Endothelial cell of umbilical vein (primary cell): ENCODE data around the gene XRN2. TPM values are rescaled to one million over a fixed set of nuclear protein-coding genes. Genes with fewer than 3 reads are reported as not detected.

Source experiments
- BruUV-seq: library from RNA; stranded (reverse); fragments of 400-500 nt; replicated peaks from 2 replicates; lab custom pipeline; 2021; lab: Mats Ljungman, UMichigan
- CTCF ChIA-PET: fragments of 300-600, 350-600 bp; sonication (Branson Sonifier 250); formaldehyde crosslinking; loops from one replicate; lab custom pipeline; 2021; ENCODE audit warnings: antibody characterized with exemption, inconsistent platforms; lab: Charles Lee
- POLR2A ChIA-PET: fragments of 300-600, 350-600 bp; sonication (Branson Sonifier 250); formaldehyde crosslinking; loops from one replicate; lab custom pipeline; 2021; ENCODE audit warnings: antibody characterized with exemption, inconsistent platforms; lab: Charles Lee
- DNase-seq: peaks from one replicate; pipeline ENCODE4 v3.0.0-alpha.2; 2011; ENCODE audit warnings: low read depth, low spot score
- FAIRE-seq: peaks from 2 replicates; lab custom pipeline; 2011; peaks lifted over from hg19 to GRCh38; lab: Jason Lieb, UNC
- H2AFZ ChIP-seq: 2 replicates; pipeline ENCODE4 v1.6.0; 2012; ENCODE audit warnings: low read depth, low read length, control low read depth, inconsistent platforms
- H3K27ac ChIP-seq: 2 replicates; pipeline ENCODE4 v1.5.1; 2011; ENCODE audit warnings: low read depth, mild to moderate bottlenecking, control low read depth, low read length, moderate library complexity; ENCODE audit not compliant: insufficient read depth
- H3K27me3 ChIP-seq, 2 experiments: 2 replicates each; pipeline versions ENCODE4 v1.6.0 to v1.6.1; 2011; ENCODE audit warnings: low read length in 2 of 2, mixed read lengths in 1 of 2; ENCODE audit not compliant: control insufficient read depth in 2 of 2, insufficient read depth in 2 of 2
- H3K36me3 ChIP-seq, 2 experiments: 2 replicates in 1 of 2; 3 replicates in 1 of 2; pipeline ENCODE4 v1.5.1; 2011; ENCODE audit warnings: low read length in 2 of 2, mild to moderate bottlenecking in 1 of 2, moderate library complexity in 1 of 2; ENCODE audit not compliant: control insufficient read depth in 2 of 2, insufficient read depth in 2 of 2; ENCODE audit errors: extremely low read depth in 1 of 2
- H3K4me1 ChIP-seq: 3 replicates; pipeline ENCODE4 v1.5.1; 2011; ENCODE audit warnings: mild to moderate bottlenecking, low read length; ENCODE audit not compliant: control insufficient read depth, insufficient read depth; ENCODE audit errors: extremely low read depth
- H3K4me2 ChIP-seq: 2 replicates; pipeline ENCODE4 v1.6.1; 2011; ENCODE audit warnings: low read length, control low read depth, mixed read lengths; ENCODE audit not compliant: insufficient read depth
- H3K4me3 ChIP-seq, 3 experiments: fragments of 200-600 bp in 1 of 3; sonication (generic), shearing (Covaris generic) in 1 of 3; replicated peaks in 1 of 3; 2 replicates each; pipeline ENCODE4 v1.5.1; 2011 to 2016; ENCODE audit warnings: control low read depth in 3 of 3, low read length in 3 of 3, mild to moderate bottlenecking in 2 of 3, inconsistent platforms in 1 of 3, low read depth in 1 of 3, moderate library complexity in 1 of 3; ENCODE audit not compliant: insufficient read depth in 1 of 3
- H3K79me2 ChIP-seq: 2 replicates; pipeline ENCODE4 v1.6.0; 2012; ENCODE audit warnings: low read length, inconsistent platforms; ENCODE audit not compliant: control insufficient read depth, insufficient read depth
- H3K9ac ChIP-seq: replicated peaks from 2 replicates; pipeline ENCODE3; 2011; ENCODE audit warnings: low read length, control low read depth; ENCODE audit not compliant: insufficient read depth; ENCODE audit errors: extremely low read depth
- H3K9me1 ChIP-seq: replicated peaks from 3 replicates; pipeline ENCODE4 v1.6.0; 2011; ENCODE audit warnings: mild to moderate bottlenecking, low read length; ENCODE audit not compliant: control insufficient read depth, insufficient read depth; ENCODE audit errors: extremely low read depth
- H3K9me3 ChIP-seq: replicated peaks from 2 replicates; pipeline ENCODE4 v1.5.1; 2012; ENCODE audit warnings: low read length, inconsistent platforms; ENCODE audit not compliant: control insufficient read depth, insufficient read depth
- H4K20me1 ChIP-seq: replicated peaks from 2 replicates; pipeline ENCODE3; 2011; ENCODE audit warnings: mild to moderate bottlenecking, low read length; ENCODE audit not compliant: control insufficient read depth, insufficient read depth; ENCODE audit errors: extremely low read depth
- EZH2 ChIP-seq: IDR thresholded peaks from 2 replicates; pipeline ENCODE4 v1.6.1; 2012; ENCODE audit warnings: borderline replicate concordance, low read depth, mild to moderate bottlenecking, moderate library complexity, low read length, inconsistent platforms; ENCODE audit not compliant: severe bottlenecking
- FOS ChIP-seq: IDR thresholded peaks from 2 replicates; pipeline ENCODE4 v1.6.1; 2011; ENCODE audit warnings: mild to moderate bottlenecking, low read length, moderate library complexity, borderline replicate concordance; ENCODE audit not compliant: insufficient read depth
- GATA2 ChIP-seq: IDR thresholded peaks from 2 replicates; pipeline ENCODE4 v1.7.0; 2011; ENCODE audit warnings: low read depth, mild to moderate bottlenecking, moderate library complexity, mixed read lengths, low read length; ENCODE audit not compliant: insufficient read length, insufficient read depth
- MYC ChIP-seq: IDR thresholded peaks from one replicate; pipeline ENCODE4 v1.6.1; 2011; ENCODE audit warnings: mild to moderate bottlenecking, low read depth, low read length
- POLR2AphosphoS5 ChIP-seq: IDR thresholded peaks from 2 replicates; pipeline ENCODE4 v1.6.1; 2012; ENCODE audit warnings: low read depth, mild to moderate bottlenecking, control low read depth, low read length, moderate library complexity; ENCODE audit not compliant: insufficient read depth
- dilution Hi-C: fragments of 300-500 bp; cut with MboI; formaldehyde crosslinking; loops from one replicate; pipeline ENCODE4 v1.15.0; 2019; ENCODE audit warnings: low sequenced_read_pairs; ENCODE audit not compliant: extremely low pct_ligation_motif_present
- intact Hi-C: fragments of 100-400 bp; cut with micrococcal nuclease; formaldehyde crosslinking; loops from one replicate; pipeline ENCODE4 v1.10.0; 2022
- polyA plus RNA-seq, 4 experiments: library from polyadenylated mRNA; depleted of rRNA in 3 of 4; stranded (reverse) in 3 of 4; unstranded in 1 of 4; fragments of >200 nt; gene quantifications; 2 replicates each; pipeline versions ENCODE4 v1.2.1 to v1.2.3, GENCODE V29; 2011 to 2012; ENCODE audit warnings: missing spikeins in 1 of 4
- total RNA-seq: library from RNA; stranded (reverse); gene quantifications from 2 replicates; pipeline ENCODE4 v1.2.3, GENCODE V29; 2021
- TF ChIP-seq, protein P1 (sequence below): IDR thresholded peaks from 2 replicates; pipeline ENCODE4 v1.6.1; 2011; ENCODE audit not compliant: insufficient read depth, insufficient read length
- TF ChIP-seq, protein P2 (sequence below), 2 donors: IDR thresholded peaks; 1 replicate in 1 of 2; 2 replicates in 1 of 2; pipeline ENCODE4 v1.5.1; 2011; ENCODE audit warnings: low read length in 2 of 2, mild to moderate bottlenecking in 2 of 2, moderate library complexity in 2 of 2, control low read depth in 1 of 2, inconsistent platforms in 1 of 2, low read depth in 1 of 2; ENCODE audit not compliant: insufficient read depth in 1 of 2; ENCODE audit errors: extremely low read depth in 1 of 2

Gene XRN2
- total and polyA plus RNA-seq, 2 donors (not counting 3 experiments of a cell fraction or from before 2014, with no cell fraction given): 32.3 to 66.6 TPM

DNA sequence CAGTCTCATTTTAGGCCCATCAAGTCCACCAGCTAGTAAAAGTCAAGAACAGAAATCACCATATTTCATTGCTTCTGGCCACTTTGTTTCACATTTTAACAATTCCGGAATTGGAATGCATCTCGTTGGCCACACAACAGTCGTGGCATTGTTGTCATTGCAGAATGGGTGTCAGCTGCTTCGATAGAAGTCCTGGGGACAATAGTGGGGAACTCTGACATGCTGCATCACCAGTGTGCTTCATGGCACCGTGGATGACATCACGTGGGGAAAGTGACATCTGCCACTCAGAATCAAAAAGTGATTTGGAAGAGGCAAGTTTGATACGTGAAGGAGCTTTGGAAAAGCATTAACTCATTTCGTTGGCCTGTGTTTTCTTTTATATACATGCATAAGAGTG lies 43.8 kb upstream of the XRN2 start:
- H2AFZ ChIP-seq: no peak overlapping the region
- intact Hi-C loops: no loop called here
- no peak for DNase-seq
- H3K9ac ChIP-seq: no peak overlapping the region
- no peak overlapping the region for H3K27ac ChIP-seq
- no peak for FAIRE-seq
- no peaks in the 10 kb centered on the region for H3K27me3 ChIP-seq
- H3K36me3 ChIP-seq: no peaks in the 10 kb centered on the region
- H3K4me3 ChIP-seq: no peak overlapping the region
- CTCF ChIA-PET: no interaction called here
- no peaks in the 10 kb centered on the region for H3K9me3 ChIP-seq
- no peaks in the 10 kb centered on the region for H3K4me1 ChIP-seq
- no peak overlapping the region for H3K4me2 ChIP-seq
- TF ChIP-seq, protein P1, sequence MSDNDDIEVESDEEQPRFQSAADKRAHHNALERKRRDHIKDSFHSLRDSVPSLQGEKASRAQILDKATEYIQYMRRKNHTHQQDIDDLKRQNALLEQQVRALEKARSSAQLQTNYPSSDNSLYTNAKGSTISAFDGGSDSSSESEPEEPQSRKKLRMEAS: no peak
- TF ChIP-seq EZH2: no peak
- TF ChIP-seq GATA2: no peak
- TF ChIP-seq FOS: no peak
- TF ChIP-seq MYC: no peak
- dilution Hi-C loops: no loop called here
- no TSS peak for BruUV-seq
- POLR2A ChIA-PET: interaction anchor here (0.7 kb wide), 1 partner anchor 25 kb away, joined by 4 read pairs; no protein-coding TSS in a partner anchor
- no peaks in the 10 kb centered on the region for H3K79me2 ChIP-seq
- H4K20me1 ChIP-seq: no peaks in the 10 kb centered on the region
- no peaks in the 10 kb centered on the region for H3K9me1 ChIP-seq

DNA sequence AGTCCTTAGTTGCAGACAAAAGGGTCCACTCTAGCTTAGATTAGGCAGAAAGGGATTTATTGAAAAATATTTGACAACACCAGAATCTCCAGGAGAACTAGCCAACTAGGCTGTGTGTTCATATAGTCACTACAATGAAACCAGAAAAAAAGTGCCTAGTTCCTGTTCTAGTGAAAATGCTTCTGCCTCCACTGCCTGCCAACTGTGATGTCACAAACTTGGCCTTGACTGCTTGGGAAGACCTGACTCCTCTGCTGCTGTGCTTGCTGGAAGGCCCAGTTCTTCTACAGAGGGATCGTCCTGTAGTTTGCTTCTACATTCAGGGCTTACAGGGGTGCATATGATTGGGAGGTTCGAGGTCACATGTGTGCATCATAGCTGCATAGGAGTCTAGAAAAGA lies 40.3 kb upstream of the XRN2 start:
- H3K36me3 ChIP-seq: no peaks in the 10 kb centered on the region
- no peak overlapping the region for H3K4me3 ChIP-seq
- POLR2A ChIA-PET: no interaction called here
- H4K20me1 ChIP-seq: no peaks in the 10 kb centered on the region
- peaks cover 0 to 1% of the 10 kb centered on the region in 2 experiments for H3K27me3 ChIP-seq
- CTCF ChIA-PET: interaction anchor here (1.7 kb wide), 1 partner anchor 10 kb away, joined by 4 read pairs; no protein-coding TSS in a partner anchor
- DNase-seq (no peak), FAIRE-seq (no peak)
- H2AFZ ChIP-seq: no peak overlapping the region
- H3K27ac ChIP-seq: no peak overlapping the region
- BruUV-seq: no TSS peak
- intact Hi-C loops (no loop called here), dilution Hi-C loops (no loop called here)
- no peaks in the 10 kb centered on the region for H3K79me2 ChIP-seq
- no peaks in the 10 kb centered on the region for H3K4me1 ChIP-seq
- no peak overlapping the region for H3K9ac ChIP-seq
- TF ChIP-seq, protein P2, sequence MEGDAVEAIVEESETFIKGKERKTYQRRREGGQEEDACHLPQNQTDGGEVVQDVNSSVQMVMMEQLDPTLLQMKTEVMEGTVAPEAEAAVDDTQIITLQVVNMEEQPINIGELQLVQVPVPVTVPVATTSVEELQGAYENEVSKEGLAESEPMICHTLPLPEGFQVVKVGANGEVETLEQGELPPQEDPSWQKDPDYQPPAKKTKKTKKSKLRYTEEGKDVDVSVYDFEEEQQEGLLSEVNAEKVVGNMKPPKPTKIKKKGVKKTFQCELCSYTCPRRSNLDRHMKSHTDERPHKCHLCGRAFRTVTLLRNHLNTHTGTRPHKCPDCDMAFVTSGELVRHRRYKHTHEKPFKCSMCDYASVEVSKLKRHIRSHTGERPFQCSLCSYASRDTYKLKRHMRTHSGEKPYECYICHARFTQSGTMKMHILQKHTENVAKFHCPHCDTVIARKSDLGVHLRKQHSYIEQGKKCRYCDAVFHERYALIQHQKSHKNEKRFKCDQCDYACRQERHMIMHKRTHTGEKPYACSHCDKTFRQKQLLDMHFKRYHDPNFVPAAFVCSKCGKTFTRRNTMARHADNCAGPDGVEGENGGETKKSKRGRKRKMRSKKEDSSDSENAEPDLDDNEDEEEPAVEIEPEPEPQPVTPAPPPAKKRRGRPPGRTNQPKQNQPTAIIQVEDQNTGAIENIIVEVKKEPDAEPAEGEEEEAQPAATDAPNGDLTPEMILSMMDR (IDR thresholded peaks at IDR 0.05; ENCODE audit: extremely low read depth in 1 of 2, insufficient read depth in 1 of 2, low read depth in 1 of 2, low read length in 2 of 2): no peak
- TF ChIP-seq EZH2 (no peak), POLR2AphosphoS5 (no peak), GATA2 (no peak)
- TF ChIP-seq, protein P1: no peak
- H3K4me2 ChIP-seq: no peak overlapping the region
- H3K9me3 ChIP-seq: no peaks in the 10 kb centered on the region
- no peaks in the 10 kb centered on the region for H3K9me1 ChIP-seq
